GM06990 (cell line): Measurements from ENCODE around the gene ANP32D.
A peak's percentile ranks its signal among the peaks of the same experiment; 100 is the strongest.
"Not testable (repeated sequence)": the region's sequence is repeated elsewhere in the genome, so short reads cannot be mapped to it uniquely, and the experiment has no call there.

Experiments
- DNase-seq: peaks from one replicate; pipeline ENCODE4 v3.0.0-alpha.2; 2011; ENCODE audit not compliant: insufficient read length; ENCODE audit errors: extremely low read depth
- H3K27me3 ChIP-seq: replicated peaks from 2 replicates; pipeline ENCODE4 v1.6.0; 2011; ENCODE audit warnings: low read length; ENCODE audit not compliant: control insufficient read depth, insufficient read depth
- H3K36me3 ChIP-seq: 2 replicates; pipeline ENCODE4 v1.5.1; 2011; ENCODE audit warnings: low read length; ENCODE audit not compliant: control insufficient read depth, insufficient read depth
- H3K4me3 ChIP-seq: replicated peaks from 2 replicates; pipeline ENCODE4 v1.5.1; 2011; ENCODE audit warnings: low read depth, mild to moderate bottlenecking, control low read depth, low read length
- CTCF ChIP-seq: IDR thresholded peaks from 2 replicates; pipeline ENCODE4 v1.5.1; 2011; ENCODE audit warnings: low read length, control low read depth, mild to moderate bottlenecking, inconsistent platforms; ENCODE audit not compliant: insufficient read depth, poor library complexity, severe bottlenecking

Gene ANP32D

GRCh38 chr12:48486261-48486660 lies 13.9 kb downstream of the ANP32D start:
- no peaks in the 10 kb centered on the region for H3K36me3 ChIP-seq
- no peak for TF ChIP-seq CTCF
- DNase-seq = no peak
- no peak overlapping the region for H3K4me3 ChIP-seq
- no peaks in the 10 kb centered on the region for H3K27me3 ChIP-seq

- no peak for DNase-seq
- no peaks in the 10 kb centered on the region for H3K27me3 ChIP-seq
- no peaks in the 10 kb centered on the region for H3K36me3 ChIP-seq
- no peak overlapping the region for H3K4me3 ChIP-seq
- TF ChIP-seq CTCF = no peak
These were observed 14.3 kb downstream of the ANP32D start for GRCh38 chr12:48486679-48487078.

- no peak for TF ChIP-seq CTCF
- peak; percentile 32 for DNase-seq
- no peak overlapping the region for H3K4me3 ChIP-seq
- no peaks in the 10 kb centered on the region for H3K36me3 ChIP-seq
- H3K27me3 ChIP-seq = no peaks in the 10 kb centered on the region
These were observed 16.7 kb downstream of the ANP32D start for GRCh38 chr12:48489012-48489411.

GRCh38 chr12:48489456-48489855 lies 17.1 kb downstream of the ANP32D start:
- not testable (repeated sequence) for H3K27me3 ChIP-seq, H3K36me3 ChIP-seq, DNase-seq, H3K4me3 ChIP-seq

GRCh38 chr12:48500281-48500680 lies 27.9 kb downstream of the ANP32D start:
- not testable (repeated sequence) for H3K4me3 ChIP-seq, DNase-seq, H3K27me3 ChIP-seq, H3K36me3 ChIP-seq

GRCh38 chr12:48506836-48507235 lies 34.5 kb downstream of the ANP32D start:
- not testable (repeated sequence) for DNase-seq, H3K27me3 ChIP-seq, H3K4me3 ChIP-seq, H3K36me3 ChIP-seq

GRCh38 chr12:48508987-48509386 lies 36.6 kb downstream of the ANP32D start:
- DNase-seq = no peak
- Histone ChIP-seq H3K36me3 (no peaks in the 10 kb centered on the region), H3K27me3 (no peaks in the 10 kb centered on the region), H3K4me3 (no peak overlapping the region)
- no peak for TF ChIP-seq CTCF
